HCT116 (cell line): ENCODE results near the gene SSX2IP. TPM values are rescaled to one million over a fixed set of nuclear protein-coding genes. Genes with fewer than 3 reads are reported as not detected.

Experiments used
- ATAC-seq: fragments of 200-7000 bp; cut with Tn5 transposase; 2 replicates; pipeline ENCODE4 v1.9.1; 2020; ENCODE audit warnings: mild to moderate bottlenecking, moderate library complexity
- BruUV-seq: library from RNA; stranded (reverse); fragments of 400-500 nt; replicated peaks from 2 replicates; lab custom pipeline; 2021; lab: Mats Ljungman, UMichigan
- CTCF ChIA-PET: fragments of 300-600 bp; sonication (Branson Sonifier 250); formaldehyde crosslinking; loops from one replicate; lab custom pipeline; 2021; ENCODE audit warnings: antibody characterized with exemption; lab: Charles Lee
- POLR2A ChIA-PET: fragments of 300-600, 350-600 bp; sonication (Branson Sonifier 250); formaldehyde crosslinking; loops from one replicate; lab custom pipeline; 2021; ENCODE audit warnings: antibody characterized with exemption; lab: Charles Lee
- RAD21 ChIA-PET, 2 experiments: fragments of 300-600 bp; sonication (Branson Sonifier 250); formaldehyde crosslinking; loops; one replicate each; lab custom pipeline; 2023; ENCODE audit warnings: low total read pairs in 2 of 2; ENCODE audit not compliant: uncharacterized antibody in 2 of 2, unreplicated experiment in 2 of 2, low non-redundant PET in 1 of 2; lab: Charles Lee
- DNase-seq: peaks from one replicate; pipeline ENCODE4 v3.0.0-alpha.2; 2010; ENCODE audit warnings: low read depth, low spot score
- H2AFZ ChIP-seq: fragments of 200-600 bp; shearing (Covaris generic), sonication (generic); 2 replicates; pipeline ENCODE4 v1.6.1; 2017; ENCODE audit warnings: low read depth, mixed run types, mixed read lengths, antibody characterized with exemption, low read length; ENCODE audit not compliant: poor library complexity, severe bottlenecking
- H3K27ac ChIP-seq: 2 replicates; pipeline ENCODE4 v1.5.1; 2012; ENCODE audit warnings: low read depth, low read length
- H3K27me3 ChIP-seq: fragments of 200-600 bp; sonication (generic); 2 replicates; pipeline ENCODE4 v1.6.1; 2016; ENCODE audit warnings: mixed run types, low read length, mixed read lengths; ENCODE audit not compliant: insufficient read depth
- H3K36me3 ChIP-seq, 2 experiments: fragments of 200-500 bp in 1 of 2; fragments of 200-600 bp in 1 of 2; sonication (Bioruptor generic) in 1 of 2; sonication (generic) in 1 of 2; 2 replicates each; pipeline versions ENCODE4 v1.5.1 to v1.6.1; 2014 to 2016; ENCODE audit warnings: low read length in 2 of 2, inconsistent platforms in 1 of 2, mixed read lengths in 1 of 2, mixed run types in 1 of 2; ENCODE audit not compliant: insufficient read depth in 2 of 2, control insufficient read depth in 1 of 2
- H3K4me1 ChIP-seq, 2 experiments: fragments of 200-600 bp in 1 of 2; sonication (generic) in 1 of 2; 2 replicates each; pipeline versions ENCODE4 v1.5.1 to v1.6.1; 2012 to 2017; ENCODE audit warnings: low read length in 2 of 2, inconsistent platforms in 1 of 2, mild to moderate bottlenecking in 1 of 2, mixed read lengths in 1 of 2, mixed run types in 1 of 2, moderate library complexity in 1 of 2; ENCODE audit not compliant: insufficient read depth in 2 of 2, control insufficient read depth in 1 of 2
- H3K4me2 ChIP-seq: fragments of 200-600 bp; sonication (generic); 2 replicates; pipeline ENCODE4 v1.6.1; 2017; ENCODE audit warnings: mixed run types, low read length, mixed read lengths
- H3K4me3 ChIP-seq, 2 experiments: fragments of 200-600 bp in 1 of 2; sonication (generic) in 1 of 2; replicated peaks in 1 of 2; 2 replicates each; pipeline ENCODE4 v1.5.1; 2011 to 2016; ENCODE audit warnings: low read length in 2 of 2, control low read depth in 1 of 2, low read depth in 1 of 2, mild to moderate bottlenecking in 1 of 2, mixed read lengths in 1 of 2, mixed run types in 1 of 2
- H3K79me2 ChIP-seq: fragments of 200-600 bp; sonication (generic); 2 replicates; pipeline ENCODE4 v1.6.1; 2017; ENCODE audit warnings: mild to moderate bottlenecking, mixed run types, low read length, moderate library complexity, mixed read lengths; ENCODE audit not compliant: insufficient read depth
- H3K9ac ChIP-seq: fragments of 200-600 bp; sonication (generic); 2 replicates; pipeline ENCODE4 v1.6.1; 2016; ENCODE audit warnings: low read length, mixed read lengths
- H3K9me2 ChIP-seq: fragments of 200-600 bp; sonication (generic), shearing (Covaris generic); 2 replicates; pipeline ENCODE4 v1.6.1; 2017; ENCODE audit warnings: mixed run types, mild to moderate bottlenecking, moderate library complexity; ENCODE audit not compliant: insufficient read depth
- H3K9me3 ChIP-seq, 2 experiments: fragments of 200-500 bp in 1 of 2; fragments of 200-600 bp in 1 of 2; sonication (Bioruptor generic) in 1 of 2; sonication (generic) in 1 of 2; 2 replicates each; pipeline ENCODE4 v1.6.1; 2014 to 2017; ENCODE audit warnings: low read length in 2 of 2, mixed read lengths in 2 of 2, inconsistent platforms in 1 of 2, low read depth in 1 of 2, mild to moderate bottlenecking in 1 of 2, mixed run types in 1 of 2, moderate library complexity in 1 of 2; ENCODE audit not compliant: control insufficient read depth in 1 of 2, insufficient read depth in 1 of 2
- H4K20me1 ChIP-seq: fragments of 200-600 bp; sonication (generic), shearing (Covaris generic); 2 replicates; pipeline ENCODE4 v1.6.1; 2017; ENCODE audit warnings: mixed run types, mild to moderate bottlenecking, moderate library complexity; ENCODE audit not compliant: insufficient read depth
- EZH2 ChIP-seq: fragments of 200-600 bp; sonication (generic); IDR thresholded peaks from 2 replicates; pipeline ENCODE4 v1.6.1; 2017; ENCODE audit warnings: antibody characterized with exemption, mixed run types
- ZFX ChIP-seq: fragments of 450-650 bp; IDR thresholded peaks from 2 replicates; pipeline ENCODE4 v1.6.1; 2017
- intact Hi-C: fragments of 100-400 bp; cut with micrococcal nuclease; formaldehyde crosslinking; loops from 2 replicates; pipeline ENCODE4 v1.10.0; 2022
- total RNA-seq: library from RNA; stranded (reverse); gene quantifications from one replicate; pipeline ENCODE4 v1.2.1, GENCODE V29; 2021; ENCODE audit not compliant: unreplicated experiment
- TF ChIP-seq, protein P1 (sequence below): IDR thresholded peaks from 2 replicates; pipeline ENCODE4 v1.6.1; 2012; ENCODE audit warnings: low read depth
- TF ChIP-seq, protein P2 (sequence below), 3 experiments: fragments of 200-600 bp in 1 of 3; sonication (generic) in 1 of 3; IDR thresholded peaks in 2 of 3; conservative IDR thresholded peaks in 1 of 3; 2 replicates each; pipeline ENCODE4 v1.5.1; 2012 to 2017; ENCODE audit warnings: low read depth in 2 of 3, low read length in 2 of 3, antibody characterized with exemption in 1 of 3, borderline replicate concordance in 1 of 3, control low read depth in 1 of 3, mild to moderate bottlenecking in 1 of 3, mixed read lengths in 1 of 3, mixed run types in 1 of 3, moderate library complexity in 1 of 3; ENCODE audit not compliant: insufficient read depth in 1 of 3

SSX2IP gene
- total RNA-seq, 1 experiment from 2014 or later = 51.5 TPM

DNA sequence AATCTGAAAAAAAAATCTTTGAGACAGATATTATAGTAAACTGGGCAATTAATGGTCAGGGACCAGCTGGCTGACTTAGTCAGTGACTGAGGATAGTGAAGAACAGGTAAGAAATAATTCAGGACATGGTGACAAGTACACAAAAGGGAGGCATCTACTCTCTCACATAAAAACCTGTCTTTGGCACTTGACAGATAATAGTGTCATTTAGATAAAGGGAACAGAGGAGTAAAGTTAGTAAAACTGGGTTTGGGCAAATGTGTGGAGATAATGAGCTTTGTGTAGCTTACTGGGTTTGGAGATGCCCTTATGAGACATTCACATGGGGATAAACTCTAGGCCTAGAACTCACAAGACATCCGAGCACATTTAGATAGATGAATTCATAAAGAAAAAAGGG, 4.0 kb downstream of the SSX2IP start:
- no peak overlapping the region for H3K4me3 ChIP-seq
- BruUV-seq = no TSS peak
- no peak for DNase-seq
- H3K79me2 ChIP-seq = peaks cover 83% of the 10 kb centered on the region
- H3K4me1 ChIP-seq = peaks cover 2 to 15% of the 10 kb centered on the region in 2 experiments
- ChIA-PET CTCF (no interaction called here), POLR2A (no interaction called here), RAD21 (no interaction called here)
- H3K27me3 ChIP-seq = no peaks in the 10 kb centered on the region
- H4K20me1 ChIP-seq = no peaks in the 10 kb centered on the region
- no peaks in the 10 kb centered on the region for H3K9me2 ChIP-seq
- H3K36me3 ChIP-seq = no peaks in the 10 kb centered on the region; a peak in 1 of 4 replicates
- no peak overlapping the region for H3K27ac ChIP-seq
- H2AFZ ChIP-seq = no peak overlapping the region
- intact Hi-C loops = no loop called here
- H3K9ac ChIP-seq = no peak overlapping the region
- TF ChIP-seq, protein P1, sequence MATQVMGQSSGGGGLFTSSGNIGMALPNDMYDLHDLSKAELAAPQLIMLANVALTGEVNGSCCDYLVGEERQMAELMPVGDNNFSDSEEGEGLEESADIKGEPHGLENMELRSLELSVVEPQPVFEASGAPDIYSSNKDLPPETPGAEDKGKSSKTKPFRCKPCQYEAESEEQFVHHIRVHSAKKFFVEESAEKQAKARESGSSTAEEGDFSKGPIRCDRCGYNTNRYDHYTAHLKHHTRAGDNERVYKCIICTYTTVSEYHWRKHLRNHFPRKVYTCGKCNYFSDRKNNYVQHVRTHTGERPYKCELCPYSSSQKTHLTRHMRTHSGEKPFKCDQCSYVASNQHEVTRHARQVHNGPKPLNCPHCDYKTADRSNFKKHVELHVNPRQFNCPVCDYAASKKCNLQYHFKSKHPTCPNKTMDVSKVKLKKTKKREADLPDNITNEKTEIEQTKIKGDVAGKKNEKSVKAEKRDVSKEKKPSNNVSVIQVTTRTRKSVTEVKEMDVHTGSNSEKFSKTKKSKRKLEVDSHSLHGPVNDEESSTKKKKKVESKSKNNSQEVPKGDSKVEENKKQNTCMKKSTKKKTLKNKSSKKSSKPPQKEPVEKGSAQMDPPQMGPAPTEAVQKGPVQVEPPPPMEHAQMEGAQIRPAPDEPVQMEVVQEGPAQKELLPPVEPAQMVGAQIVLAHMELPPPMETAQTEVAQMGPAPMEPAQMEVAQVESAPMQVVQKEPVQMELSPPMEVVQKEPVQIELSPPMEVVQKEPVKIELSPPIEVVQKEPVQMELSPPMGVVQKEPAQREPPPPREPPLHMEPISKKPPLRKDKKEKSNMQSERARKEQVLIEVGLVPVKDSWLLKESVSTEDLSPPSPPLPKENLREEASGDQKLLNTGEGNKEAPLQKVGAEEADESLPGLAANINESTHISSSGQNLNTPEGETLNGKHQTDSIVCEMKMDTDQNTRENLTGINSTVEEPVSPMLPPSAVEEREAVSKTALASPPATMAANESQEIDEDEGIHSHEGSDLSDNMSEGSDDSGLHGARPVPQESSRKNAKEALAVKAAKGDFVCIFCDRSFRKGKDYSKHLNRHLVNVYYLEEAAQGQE = no peak
- TF ChIP-seq ZFX = no peak
- TF ChIP-seq, protein P2, sequence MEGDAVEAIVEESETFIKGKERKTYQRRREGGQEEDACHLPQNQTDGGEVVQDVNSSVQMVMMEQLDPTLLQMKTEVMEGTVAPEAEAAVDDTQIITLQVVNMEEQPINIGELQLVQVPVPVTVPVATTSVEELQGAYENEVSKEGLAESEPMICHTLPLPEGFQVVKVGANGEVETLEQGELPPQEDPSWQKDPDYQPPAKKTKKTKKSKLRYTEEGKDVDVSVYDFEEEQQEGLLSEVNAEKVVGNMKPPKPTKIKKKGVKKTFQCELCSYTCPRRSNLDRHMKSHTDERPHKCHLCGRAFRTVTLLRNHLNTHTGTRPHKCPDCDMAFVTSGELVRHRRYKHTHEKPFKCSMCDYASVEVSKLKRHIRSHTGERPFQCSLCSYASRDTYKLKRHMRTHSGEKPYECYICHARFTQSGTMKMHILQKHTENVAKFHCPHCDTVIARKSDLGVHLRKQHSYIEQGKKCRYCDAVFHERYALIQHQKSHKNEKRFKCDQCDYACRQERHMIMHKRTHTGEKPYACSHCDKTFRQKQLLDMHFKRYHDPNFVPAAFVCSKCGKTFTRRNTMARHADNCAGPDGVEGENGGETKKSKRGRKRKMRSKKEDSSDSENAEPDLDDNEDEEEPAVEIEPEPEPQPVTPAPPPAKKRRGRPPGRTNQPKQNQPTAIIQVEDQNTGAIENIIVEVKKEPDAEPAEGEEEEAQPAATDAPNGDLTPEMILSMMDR (IDR thresholded peaks at IDR 0.05 in 2 of 3, conservative IDR thresholded peaks at IDR 0.05 in 1 of 3; ENCODE audit: borderline replicate concordance in 1 of 3, insufficient read depth in 1 of 3, low read depth in 2 of 3, low read length in 2 of 3) = no peak
- TF ChIP-seq EZH2 = no peak
- H3K9me3 ChIP-seq = no peaks in the 10 kb centered on the region
- no peak for ATAC-seq
- no peak overlapping the region for H3K4me2 ChIP-seq
